Left ventricle myocardium superior (tissue), 1 donor: ENCODE results near the gene NOVA1. TPM values are rescaled to one million over a fixed set of nuclear protein-coding genes. Genes with fewer than 3 reads are reported as not detected.

Experiments
- ATAC-seq: fragments of 200-7000 bp; cut with Tn5 transposase; one replicate; pipeline ENCODE4 v1.9.1; 2020; ENCODE audit warnings: mild to moderate bottlenecking, moderate library complexity
- DNase-seq: peaks from one replicate; pipeline ENCODE4 v3.0.0-alpha.2; 2020
- intact Hi-C: fragments of 100-400 bp; cut with micrococcal nuclease; formaldehyde crosslinking; loops from one replicate; pipeline ENCODE4 v1.11.0; 2022
- total RNA-seq: library from RNA; stranded (reverse); fragmentation: NEBNext Ultra II Directional; extraction: Animal tissue kit (Norgen Biotek cat#: 25700); gene quantifications from one replicate; pipeline ENCODE4 v1.2.1, GENCODE V29; 2021
- donor health status: DM: no; HTN: yes; CAD: no; lungs with severe emphysema.

NOVA1 gene
- total RNA-seq, 1 donor from 2014 or later = 1.9 TPM

DNA sequence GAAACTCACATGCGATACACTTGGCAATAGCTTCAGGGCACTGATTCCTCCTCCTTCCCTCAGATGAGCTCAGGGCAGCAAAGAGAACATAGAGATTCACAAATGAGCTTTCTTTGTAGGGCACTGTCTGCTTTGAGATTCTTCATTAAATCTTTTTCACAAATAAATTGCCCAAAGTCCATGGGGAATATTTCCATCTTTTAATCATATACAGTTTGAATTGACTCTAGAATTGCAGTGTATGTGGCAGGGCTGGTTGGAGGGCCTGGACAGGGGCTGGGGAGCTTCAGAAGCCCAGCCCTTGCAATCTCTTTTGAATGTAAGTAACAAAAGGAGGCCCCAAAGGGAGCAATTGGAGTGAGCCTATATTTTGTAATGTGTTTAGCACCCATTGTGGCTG lies 197.5 kb downstream of the NOVA1 start:
- ATAC-seq (no peak), DNase-seq (no peak)
- intact Hi-C loops = no loop called here

DNA sequence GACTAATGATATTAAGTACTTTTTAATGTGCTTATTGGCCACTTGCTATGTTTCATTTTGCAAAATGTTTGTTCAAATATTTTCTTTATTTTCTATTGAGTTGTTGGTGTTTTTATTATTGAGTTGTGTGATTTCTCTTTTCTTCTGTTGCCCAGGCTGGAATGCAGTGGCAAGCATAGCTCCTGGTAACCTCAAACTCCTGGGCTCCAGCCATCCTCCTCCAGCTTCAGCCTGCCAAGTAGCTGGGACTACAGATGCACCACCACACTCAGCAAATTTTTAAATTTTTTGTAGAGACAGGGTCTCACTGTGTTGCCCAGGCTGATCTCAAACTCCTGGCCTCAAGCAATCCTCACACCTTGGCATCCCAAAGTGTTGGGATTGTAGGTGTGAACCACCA lies 199.2 kb downstream of the NOVA1 start:
- DNase-seq (no peak), ATAC-seq (no peak)
- intact Hi-C loops = no loop called here
